T-helper 1 cell treated with Interleukin-12 subunit alpha and Interleukin-12 subunit beta and Interleukin-4 antibody, amounts not matched to agents 30 ng/mL and 1 ng/mL, for 36 hours (primary cell): Measurements from ENCODE around the gene GALNT18. TPM values are rescaled to one million over a fixed set of nuclear protein-coding genes. Genes with fewer than 3 reads are reported as not detected.

ENCODE experiments used
- intact Hi-C: fragments of 100-400 bp; cut with micrococcal nuclease; formaldehyde crosslinking; loops from one replicate; pipeline ENCODE4 v1.15.1; 2024
- total RNA-seq: library from RNA; stranded (reverse); gene quantifications from 2 replicates; pipeline ENCODE4 v1.2.3, GENCODE V29; 2022

Gene GALNT18
- total RNA-seq, 1 donor from 2014 or later = 1.5 TPM

- intact Hi-C loops = loop anchor here (5.0 kb wide), 1 partner anchor 52 kb away; the partner anchor contains the start of gene GALNT18
These were observed 51.8 kb downstream of the GALNT18 start for GRCh38 chr11:11569936-11570491.

- intact Hi-C loops = loop anchor here (1.0 to 5.0 kb wide), 2 partner anchors 54 to 273 kb away; partner anchors contain the start of genes GALNT18 and USP47
These were observed 53.1 kb downstream of the GALNT18 start for GRCh38 chr11:11568651-11569229.

GRCh38 chr11:11567936-11568650, 53.7 kb downstream of the GALNT18 start:
- intact Hi-C loops = loop anchor here (1.0 to 5.0 kb wide), 2 partner anchors 54 to 273 kb away; partner anchors contain the start of genes GALNT18 and USP47

GRCh38 chr11:11565636-11566035, 56.2 kb downstream of the GALNT18 start:
- intact Hi-C loops = loop anchor here (5.0 kb wide), 1 partner anchor 57 kb away; the partner anchor contains the start of gene GALNT18

GRCh38 chr11:11563200-11563975, 58.4 kb downstream of the GALNT18 start:
- intact Hi-C loops = no loop called here

GRCh38 chr11:11561991-11562390, 59.8 kb downstream of the GALNT18 start:
- intact Hi-C loops = no loop called here

GRCh38 chr11:11558826-11559225, 63.0 kb downstream of the GALNT18 start:
- intact Hi-C loops = no loop called here

- intact Hi-C loops = no loop called here
These were observed 63.4 kb downstream of the GALNT18 start for GRCh38 chr11:11558396-11558795.

GRCh38 chr11:11555208-11555607, 66.6 kb downstream of the GALNT18 start:
- intact Hi-C loops = no loop called here

GRCh38 chr11:11553573-11553972, 68.2 kb downstream of the GALNT18 start:
- intact Hi-C loops = no loop called here

GRCh38 chr11:11552529-11553087, 69.2 kb downstream of the GALNT18 start:
- intact Hi-C loops = no loop called here

- intact Hi-C loops = no loop called here
These were observed 71.3 kb downstream of the GALNT18 start for GRCh38 chr11:11550534-11550933.

GRCh38 chr11:11545285-11546275, 76.2 kb downstream of the GALNT18 start:
- intact Hi-C loops = no loop called here

GRCh38 chr11:11543656-11544055, 78.1 kb downstream of the GALNT18 start:
- intact Hi-C loops = no loop called here

GRCh38 chr11:11540157-11540556, 81.6 kb downstream of the GALNT18 start:
- intact Hi-C loops = no loop called here

GRCh38 chr11:11538277-11538960, 83.4 kb downstream of the GALNT18 start:
- intact Hi-C loops = no loop called here

- intact Hi-C loops = no loop called here
These were observed 83.9 kb downstream of the GALNT18 start for GRCh38 chr11:11537871-11538270.

GRCh38 chr11:11537372-11537771, 84.4 kb downstream of the GALNT18 start:
- intact Hi-C loops = no loop called here

GRCh38 chr11:11536650-11537049, 85.2 kb downstream of the GALNT18 start:
- intact Hi-C loops = no loop called here
